ENCODE data around the gene PGA3. TPM values are rescaled to one million over a fixed set of nuclear protein-coding genes. Genes with fewer than 3 reads are reported as not detected.

PGA3 gene
- total RNA-seq, 2 experiments from 2014 or later = not detected

GRCh38 chr11:61256710-61257482, 53.6 kb downstream of the PGA3 start:
- ATAC-seq (ENCODE audit: low read depth) = no peak
- H3K4me1 Mint-ChIP-seq = no peaks in the 10 kb centered on the region
- POLR2A ChIA-PET = interaction anchor here (0.6 kb wide), 1 partner anchor 63 kb away, joined by 5 read pairs; no protein-coding TSS in a partner anchor
- H3K27ac Mint-ChIP-seq = no peak overlapping the region
- DNase-seq = no peak
- no peaks in the 10 kb centered on the region for H3K36me3 Mint-ChIP-seq
- no peak overlapping the region for H3K4me3 Mint-ChIP-seq
- H3K27me3 Mint-ChIP-seq = no peaks in the 10 kb centered on the region
- no peaks in the 10 kb centered on the region for H3K9me3 Mint-ChIP-seq

- H3K27me3 Mint-ChIP-seq = no peaks in the 10 kb centered on the region
- H3K9me3 Mint-ChIP-seq = no peaks in the 10 kb centered on the region
- no peak for DNase-seq
- no peak for ATAC-seq (ENCODE audit: low read depth)
- POLR2A ChIA-PET = no interaction called here
- no peak overlapping the region for H3K27ac Mint-ChIP-seq
- no peaks in the 10 kb centered on the region for H3K36me3 Mint-ChIP-seq
- H3K4me3 Mint-ChIP-seq = no peak overlapping the region
- no peaks in the 10 kb centered on the region for H3K4me1 Mint-ChIP-seq
Observed at GRCh38 chr11:61258546-61258945, 55.2 kb downstream of the PGA3 start.

- Mint-ChIP-seq H3K9me3 (no peaks in the 10 kb centered on the region), H3K36me3 (no peaks in the 10 kb centered on the region), H3K4me3 (no peak overlapping the region), H3K27me3 (no peaks in the 10 kb centered on the region), H3K4me1 (no peaks in the 10 kb centered on the region), H3K27ac (no peak overlapping the region)
- ATAC-seq (ENCODE audit: low read depth) (no peak), DNase-seq (no peak)
- POLR2A ChIA-PET = no interaction called here
Observed at GRCh38 chr11:61259363-61259762, 56.0 kb downstream of the PGA3 start.

Other genes starting within 250 kb of the PGA3 start
- 100 to 1,000 TPM; 274 to 285 TPM for gene CD6, start 231.8 kb upstream of the PGA3 start, total RNA-seq
- gene CD5, start 101.0 kb upstream of the PGA3 start, total RNA-seq = 100 to 1,000 TPM; 303 to 313 TPM
- 1 to 10 TPM; 5.6 to 6.0 TPM for gene VPS37C, start 42.1 kb upstream of the PGA3 start, total RNA-seq
- not detected for gene PGA4, start 18.8 kb downstream of the PGA3 start, total RNA-seq
- gene PGA5, start 37.7 kb downstream of the PGA3 start, total RNA-seq = not detected
- 1 to 10 TPM; 2.4 to 3.1 TPM for gene VWCE, start 91.8 kb downstream of the PGA3 start, total RNA-seq
- gene DDB1, start 129.6 kb downstream of the PGA3 start, total RNA-seq = 100 to 1,000 TPM; 168 to 181 TPM
- gene TKFC, start 129.7 kb downstream of the PGA3 start, total RNA-seq = 10 to 100 TPM; 31.5 to 34.3 TPM
- gene CYB561A3, start 158.4 kb downstream of the PGA3 start, total RNA-seq = 10 to 100 TPM; 43.6 to 44.7 TPM
- 10 to 100 TPM; 53.4 to 57.7 TPM for gene TMEM138, start 158.9 kb downstream of the PGA3 start, total RNA-seq
- 10 to 100 TPM; 10.5 to 11.1 TPM for gene TMEM216, start 189.1 kb downstream of the PGA3 start, total RNA-seq
- 100 to 1,000 TPM; 115 to 118 TPM for gene CPSF7, start 226.5 kb downstream of the PGA3 start, total RNA-seq
- gene SDHAF2, start 226.6 kb downstream of the PGA3 start, total RNA-seq = 10 to 100 TPM; 48.5 to 53.1 TPM

All from activated naive CD8-positive, alpha-beta T cell treated with anti-CD3 and anti-CD28 coated beads, Interleukin-2, amount 10 ng/mL, durations not matched to agents 7 days and 5 days (primary cell).